Measurements from ENCODE around the gene CCL22.

DNA sequence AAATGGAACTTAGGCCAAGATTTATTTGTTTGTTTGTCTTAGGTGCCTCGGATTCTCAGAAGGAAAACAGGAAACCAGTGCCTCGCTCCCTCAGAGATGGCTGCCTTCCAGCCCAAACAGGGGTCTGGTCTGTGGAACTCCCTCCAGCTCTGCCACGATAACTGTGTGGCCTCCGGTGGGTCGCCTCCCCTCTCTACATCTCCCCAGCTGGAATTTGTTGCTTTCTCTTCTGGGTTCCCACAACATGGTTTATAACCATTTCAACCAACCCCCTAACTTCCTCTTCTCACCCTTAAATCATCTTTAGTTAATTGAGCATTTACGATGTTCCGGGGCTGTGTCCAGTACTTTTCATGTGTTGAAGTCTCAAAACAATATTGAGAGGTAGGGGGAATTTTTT lies 43.2 kb upstream of the CCL22 start:
- TF ChIP-seq, protein P1, sequence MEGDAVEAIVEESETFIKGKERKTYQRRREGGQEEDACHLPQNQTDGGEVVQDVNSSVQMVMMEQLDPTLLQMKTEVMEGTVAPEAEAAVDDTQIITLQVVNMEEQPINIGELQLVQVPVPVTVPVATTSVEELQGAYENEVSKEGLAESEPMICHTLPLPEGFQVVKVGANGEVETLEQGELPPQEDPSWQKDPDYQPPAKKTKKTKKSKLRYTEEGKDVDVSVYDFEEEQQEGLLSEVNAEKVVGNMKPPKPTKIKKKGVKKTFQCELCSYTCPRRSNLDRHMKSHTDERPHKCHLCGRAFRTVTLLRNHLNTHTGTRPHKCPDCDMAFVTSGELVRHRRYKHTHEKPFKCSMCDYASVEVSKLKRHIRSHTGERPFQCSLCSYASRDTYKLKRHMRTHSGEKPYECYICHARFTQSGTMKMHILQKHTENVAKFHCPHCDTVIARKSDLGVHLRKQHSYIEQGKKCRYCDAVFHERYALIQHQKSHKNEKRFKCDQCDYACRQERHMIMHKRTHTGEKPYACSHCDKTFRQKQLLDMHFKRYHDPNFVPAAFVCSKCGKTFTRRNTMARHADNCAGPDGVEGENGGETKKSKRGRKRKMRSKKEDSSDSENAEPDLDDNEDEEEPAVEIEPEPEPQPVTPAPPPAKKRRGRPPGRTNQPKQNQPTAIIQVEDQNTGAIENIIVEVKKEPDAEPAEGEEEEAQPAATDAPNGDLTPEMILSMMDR (IDR thresholded peaks at IDR 0.05): no peak
- TF ChIP-seq POLR2A (IDR thresholded peaks at IDR 0.05) (no peak), POLR2AphosphoS5 (IDR thresholded peaks at IDR 0.05; ENCODE audit: insufficient read depth in 1 of 2, low read depth in 1 of 2) (no peak)
